Measurements from ENCODE around the gene MRFAP1L1. TPM values are rescaled to one million over a fixed set of nuclear protein-coding genes. Genes with fewer than 3 reads are reported as not detected.

MRFAP1L1 gene
- total RNA-seq, 2 donors from 2014 or later, result 35.9 to 43.8 TPM

- intact Hi-C loops (cut with DNase I), result loop anchor here (2.0 to 10.0 kb wide), 6 partner anchors 54 to 356 kb away; partner anchors contain the start of gene KIAA0232 (in 1 of the 2)
- DNase-seq (ENCODE audit: low spot score), result no peak
Measured at GRCh38 chr4:6721121-6721520, 11.5 kb upstream of the MRFAP1L1 start.

- intact Hi-C loops (cut with DNase I), result loop anchor here (2.0 to 10.0 kb wide), 6 partner anchors 55 to 357 kb away; partner anchors contain the start of gene KIAA0232 (in 1 of the 2)
- peak; percentile 95 for DNase-seq (ENCODE audit: low spot score)
Measured at GRCh38 chr4:6720202-6720699, 10.6 kb upstream of the MRFAP1L1 start.

- intact Hi-C loops (cut with DNase I), result loop anchor here (2.0 to 10.0 kb wide), 7 partner anchors 55 to 358 kb away; partner anchors contain the start of genes GRPEL1 (in 1 of the 2) and KIAA0232 (in 1 of the 2)
- DNase-seq (ENCODE audit: low spot score), result no peak
Measured at GRCh38 chr4:6719611-6720179, 10.0 kb upstream of the MRFAP1L1 start.

DNA sequence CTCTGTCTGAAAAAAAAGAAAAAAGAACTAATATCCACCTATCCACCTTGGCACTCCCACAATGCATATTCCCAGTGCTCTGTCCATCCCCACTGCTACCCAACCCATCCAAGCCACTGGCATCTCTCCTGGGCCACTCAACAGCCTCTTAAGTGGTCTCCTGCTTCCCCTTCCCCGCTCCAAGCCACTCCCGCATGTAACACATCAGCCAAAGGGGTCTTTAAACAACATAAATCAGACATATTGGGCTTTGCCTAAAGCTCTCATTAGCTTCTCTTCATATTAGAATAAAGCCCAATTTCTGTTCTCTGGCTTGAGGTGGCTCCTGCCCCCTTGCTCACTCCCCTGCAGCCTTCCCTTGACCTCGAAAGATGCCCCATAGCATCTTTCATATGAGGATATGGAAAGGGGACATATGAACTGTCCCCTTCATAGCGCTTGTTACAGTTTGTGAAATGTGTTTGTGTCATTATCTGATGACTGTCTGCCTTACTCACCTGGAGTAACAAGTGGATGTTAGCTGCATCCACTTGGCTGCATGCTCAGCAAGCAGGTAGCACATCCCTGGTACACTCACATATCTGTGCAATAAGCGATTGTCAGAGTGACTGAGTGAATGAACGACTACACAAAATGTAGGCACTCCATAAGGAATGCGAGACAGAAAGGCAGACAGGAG is 9.4 kb upstream of the MRFAP1L1 start:
- no peak for DNase-seq (ENCODE audit: low spot score)
- intact Hi-C loops (cut with DNase I), result loop anchor here in 1 of 2 donors (10.0 kb wide), 1 partner anchor 346 kb away; the partner anchor contains the start of gene GRPEL1

DNA sequence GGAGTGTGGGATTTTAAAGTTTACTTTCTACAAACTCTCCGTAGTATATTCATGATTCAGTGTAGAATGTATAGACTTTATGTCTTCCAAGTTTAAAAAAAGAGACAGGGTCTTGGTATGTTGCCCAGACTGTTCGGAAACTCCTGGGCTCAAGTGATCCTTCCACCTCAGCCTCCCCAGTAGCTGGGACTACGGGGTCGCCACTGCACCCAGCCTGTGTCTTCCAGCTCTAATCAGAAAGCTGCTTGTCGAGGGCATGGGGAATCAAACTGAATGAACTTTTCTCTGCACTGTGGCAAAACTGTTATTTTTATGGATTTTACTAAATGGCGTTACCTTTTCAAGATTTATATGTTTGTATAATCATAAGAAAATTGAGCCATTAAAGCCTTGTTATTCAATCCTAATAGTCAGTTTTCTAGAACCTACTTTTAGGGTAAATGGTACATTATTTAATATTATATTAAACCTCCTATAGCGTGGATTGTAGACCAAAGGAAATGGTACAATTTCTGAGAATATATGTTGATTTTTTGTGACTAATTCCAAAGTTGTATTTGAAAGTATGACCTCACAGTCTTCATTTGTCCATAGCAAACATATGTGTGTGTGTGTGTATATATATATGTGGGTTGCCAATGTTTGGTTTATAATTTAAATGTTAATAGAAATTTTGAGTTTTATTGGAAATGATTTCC is 7.4 kb upstream of the MRFAP1L1 start:
- intact Hi-C loops (cut with DNase I), result loop anchor here in 1 of 2 donors (10.0 kb wide), 1 partner anchor 348 kb away; the partner anchor contains the start of gene GRPEL1
- no peak for DNase-seq (ENCODE audit: low spot score)

DNA sequence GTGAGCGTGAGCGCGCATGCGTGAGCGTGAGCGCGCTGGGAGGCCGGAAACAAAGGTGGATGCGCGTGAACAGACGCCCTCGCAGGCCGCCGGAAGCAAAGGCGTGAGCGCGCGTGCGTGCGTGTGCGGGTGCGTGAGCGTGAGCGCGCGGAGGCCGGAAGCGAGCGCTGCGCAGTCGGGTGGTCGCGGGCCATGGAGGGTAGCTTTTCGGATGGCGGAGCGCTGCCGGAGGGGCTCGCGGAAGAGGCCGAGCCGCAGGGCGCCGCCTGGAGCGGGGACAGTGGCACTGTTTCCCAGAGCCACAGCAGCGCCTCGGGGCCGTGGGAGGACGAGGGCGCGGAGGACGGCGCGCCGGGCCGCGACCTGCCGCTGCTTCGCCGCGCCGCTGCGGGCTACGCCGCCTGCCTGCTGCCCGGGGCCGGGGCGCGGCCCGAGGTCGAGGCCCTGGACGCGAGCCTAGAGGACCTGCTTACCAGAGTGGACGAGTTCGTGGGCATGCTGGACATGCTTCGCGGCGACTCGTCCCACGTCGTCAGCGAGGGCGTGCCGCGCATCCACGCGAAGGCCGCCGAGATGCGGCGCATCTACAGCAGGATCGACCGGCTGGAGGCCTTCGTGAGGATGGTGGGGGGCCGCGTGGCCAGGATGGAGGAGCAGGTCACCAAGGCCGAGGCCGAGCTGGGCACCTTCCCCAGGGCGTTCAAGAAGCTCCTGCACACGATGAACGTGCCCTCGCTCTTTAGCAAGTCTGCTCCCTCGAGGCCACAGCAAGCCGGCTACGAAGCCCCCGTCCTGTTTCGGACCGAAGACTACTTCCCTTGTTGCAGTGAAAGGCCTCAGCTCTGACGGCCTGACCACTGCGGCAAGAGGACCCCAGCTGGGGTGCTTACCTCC is 6.6 kb upstream of the MRFAP1L1 start, which contains the start of gene BLOC1S4:
BLOC1S4 (plus strand) TSS at position 157 of the 894 bp plus-strand sequence; CDS start at position 193, 36 bp downstream.
- DNase-seq (ENCODE audit: low spot score), result peak; percentile 96
- intact Hi-C loops (cut with DNase I), result loop anchor here in 1 of 2 donors (10.0 kb wide), 1 partner anchor 349 kb away; the partner anchor contains the start of gene GRPEL1

- no peak for DNase-seq (ENCODE audit: low spot score)
- intact Hi-C loops (cut with DNase I), result loop anchor here in 1 of 2 donors (10.0 kb wide), 1 partner anchor 349 kb away; the partner anchor contains the start of gene GRPEL1
Measured at GRCh38 chr4:6715704-6716017, 6.0 kb upstream of the MRFAP1L1 start.

GRCh38 chr4:6714954-6715353 is 5.3 kb upstream of the MRFAP1L1 start:
- intact Hi-C loops (cut with DNase I), result loop anchor here in 1 of 2 donors (10.0 kb wide), 1 partner anchor 350 kb away; the partner anchor contains the start of gene GRPEL1
- DNase-seq (ENCODE audit: low spot score), result no peak

DNA sequence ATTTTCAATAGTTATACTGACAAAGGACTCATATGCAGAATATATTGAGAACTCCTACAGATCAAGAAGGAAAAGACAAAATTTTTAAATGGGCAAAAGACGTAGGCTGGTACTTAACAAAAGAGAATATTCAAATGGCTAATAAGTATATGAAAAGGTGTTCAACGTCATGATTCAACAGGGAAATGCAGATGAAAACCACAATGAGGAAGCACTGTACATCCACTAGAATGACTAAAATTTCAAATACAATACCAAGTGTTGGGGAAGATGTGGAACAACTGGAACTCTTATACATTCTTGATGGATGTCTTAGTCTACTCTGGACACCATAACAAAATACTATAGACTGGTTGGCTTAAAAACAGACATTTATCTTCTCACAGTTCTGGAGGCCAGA is 1.3 kb upstream of the MRFAP1L1 start:
- no peak for DNase-seq (ENCODE audit: low spot score)
- intact Hi-C loops (cut with DNase I), result loop anchor here in 1 of 2 donors (10.0 kb wide), 1 partner anchor 354 kb away; the partner anchor contains the start of gene GRPEL1

DNA sequence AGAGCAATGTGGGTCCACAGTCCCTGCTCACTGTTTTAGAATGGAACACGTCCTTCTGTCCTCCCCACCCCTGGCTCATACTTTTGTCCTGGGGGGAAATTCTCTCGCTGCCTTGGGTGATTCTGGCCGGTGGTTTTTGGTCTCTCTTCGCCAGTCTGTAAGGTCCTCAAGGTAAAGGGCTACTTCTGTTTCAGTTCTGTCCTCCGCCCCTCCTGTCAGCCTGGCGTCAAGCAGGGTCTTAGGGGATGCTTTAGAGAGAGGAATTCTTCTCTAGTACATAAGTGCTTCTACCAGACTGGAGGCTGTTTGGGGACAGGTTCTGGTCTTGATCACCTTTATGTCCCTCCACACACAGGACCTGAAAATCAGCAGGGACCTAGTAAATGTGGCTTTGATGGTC is 617 bp upstream of the MRFAP1L1 start:
- intact Hi-C loops (cut with DNase I), result loop anchor here in 1 of 2 donors (10.0 kb wide), 1 partner anchor 355 kb away; the partner anchor contains the start of gene GRPEL1
- DNase-seq (ENCODE audit: low spot score), result no peak

DNA sequence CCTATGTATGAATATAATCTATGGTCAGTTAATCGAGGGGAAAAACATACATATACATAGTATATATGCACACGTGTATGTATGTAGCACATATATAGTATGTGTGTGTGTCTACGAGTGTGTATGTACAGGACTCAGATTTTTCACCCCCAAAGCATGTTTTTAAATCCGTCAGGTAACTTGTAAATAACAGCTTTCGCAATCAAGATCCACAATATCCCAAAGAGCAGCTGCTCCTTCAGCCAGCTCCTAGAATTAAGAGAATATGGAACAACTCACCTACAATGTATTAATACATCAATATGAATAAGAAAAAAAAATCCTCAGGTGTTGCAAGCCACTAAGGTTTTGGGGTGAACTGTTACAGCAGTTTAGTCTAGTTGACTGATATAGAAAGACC is 3.5 kb downstream of the MRFAP1L1 start:
- intact Hi-C loops (cut with DNase I), result no loop called here
- DNase-seq (ENCODE audit: low spot score), result no peak

DNA sequence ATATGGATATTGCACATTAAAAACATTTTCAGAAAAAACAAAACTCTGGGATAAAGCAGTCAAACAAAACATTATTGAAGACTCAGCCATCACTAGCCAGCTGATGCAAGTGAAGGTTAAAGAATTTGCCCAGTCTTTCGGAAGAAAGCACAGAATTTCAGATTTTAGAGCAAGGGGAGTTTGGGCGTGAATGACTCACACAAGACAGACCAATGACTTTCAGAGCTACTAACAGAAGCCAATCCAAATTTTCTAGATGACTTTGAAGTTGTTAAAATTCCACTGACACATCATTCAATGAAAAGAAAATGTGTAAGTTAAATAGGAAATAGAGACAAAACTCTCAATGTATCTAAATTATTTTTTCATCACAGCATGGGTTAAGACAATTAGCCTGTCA is 4.0 kb downstream of the MRFAP1L1 start:
- DNase-seq (ENCODE audit: low spot score), result no peak
- intact Hi-C loops (cut with DNase I), result no loop called here

GRCh38 chr4:6703786-6704185 is 5.9 kb downstream of the MRFAP1L1 start:
- intact Hi-C loops (cut with DNase I), result no loop called here
- no peak for DNase-seq (ENCODE audit: low spot score)

- no peak for DNase-seq (ENCODE audit: low spot score)
- intact Hi-C loops (cut with DNase I), result no loop called here
Measured at GRCh38 chr4:6702761-6703160, 6.9 kb downstream of the MRFAP1L1 start.

GRCh38 chr4:6701371-6701770 is 8.3 kb downstream of the MRFAP1L1 start:
- no peak for DNase-seq (ENCODE audit: low spot score)
- intact Hi-C loops (cut with DNase I), result no loop called here

- intact Hi-C loops (cut with DNase I), result no loop called here
- no peak for DNase-seq (ENCODE audit: low spot score)
Measured at GRCh38 chr4:6699903-6700302, 9.8 kb downstream of the MRFAP1L1 start.

DNA sequence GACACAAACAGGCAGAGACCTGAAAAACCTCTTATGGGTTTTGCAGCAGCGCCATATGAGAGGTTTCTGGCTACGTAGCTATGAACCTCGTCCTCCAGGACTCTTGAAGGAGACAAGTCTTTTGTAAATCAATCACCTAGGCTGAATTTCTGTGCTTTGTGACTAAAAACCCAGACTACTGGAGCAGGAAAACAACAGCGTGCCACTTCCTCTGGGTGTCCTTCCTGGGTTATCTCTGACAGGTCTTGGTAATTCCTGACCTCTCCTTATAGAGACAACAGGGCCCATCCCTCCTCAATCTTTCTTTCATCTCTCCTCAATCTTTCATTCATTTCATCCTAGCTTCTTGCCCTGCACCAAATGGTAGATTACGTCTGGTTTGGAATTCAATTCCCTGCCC is 10.3 kb downstream of the MRFAP1L1 start:
- intact Hi-C loops (cut with DNase I), result no loop called here
- no peak for DNase-seq (ENCODE audit: low spot score)

DNA sequence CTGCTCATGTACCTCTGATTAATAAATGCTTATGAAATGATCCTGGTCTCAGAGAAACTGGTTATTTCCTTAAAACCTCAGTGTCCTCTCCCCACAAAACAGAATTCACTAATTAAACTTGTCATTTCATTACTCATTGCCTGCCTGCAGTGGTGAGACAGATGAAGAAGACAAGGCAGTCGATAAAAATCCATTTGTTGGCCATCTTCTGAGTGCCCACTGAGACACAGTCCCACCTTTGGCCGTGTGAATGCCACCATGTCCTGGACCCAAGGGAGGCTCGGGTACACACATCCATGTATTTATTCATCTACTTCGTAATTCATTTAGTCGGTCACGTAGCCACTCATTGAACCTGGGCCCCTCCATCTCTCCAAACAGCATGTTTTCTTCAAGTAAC is 12.5 kb downstream of the MRFAP1L1 start:
- DNase-seq (ENCODE audit: low spot score), result no peak

GRCh38 chr4:6696611-6697010 is 13.1 kb downstream of the MRFAP1L1 start:
- intact Hi-C loops (cut with DNase I), result no loop called here
- no peak for DNase-seq (ENCODE audit: low spot score)

More for the DNA sequence above, 12.5 kb downstream of the MRFAP1L1 start:
- intact Hi-C loops (cut with DNase I), result no loop called here

Data from posterior vena cava (tissue), 2 donors.